ENCODE results near the gene PRPSAP1. TPM values are rescaled to one million over a fixed set of nuclear protein-coding genes. Genes with fewer than 3 reads are reported as not detected.

The PRPSAP1 gene
- total and polyA plus RNA-seq, 2 of the 8 experiments (the other 6 are each of a cell fraction or from before 2014, with no cell fraction given) = 32.0 to 54.2 TPM

GRCh38 chr17:76297436-76297835, 56.3 kb downstream of the PRPSAP1 start:
- ChIA-PET CTCF (ENCODE audit: partially characterized antibody) (interaction anchor here (0.6 to 7.7 kb wide), 11 partner anchors 9 to 171 kb away, joined by 3 to 76 read pairs (median 4); partner anchors contain the start of genes PRPSAP1 and SPHK1), POLR2A (ENCODE audit: partially characterized antibody) (no interaction called here)
- no peak overlapping the region for H2AFZ ChIP-seq (ENCODE audit: low read length)
- H3K27me3 ChIP-seq (replicated peaks in 1 of 4; ENCODE audit: control insufficient read depth in 3 of 4, extremely low read depth in 1 of 4, insufficient read depth in 3 of 4, low read length in 3 of 4) = no peaks in the 10 kb centered on the region
- H3K14ac ChIP-seq (ENCODE audit: insufficient read length) = no peak overlapping the region
- no peak overlapping the region for H2BK12ac ChIP-seq (ENCODE audit: low read depth, low read length)
- H3K23me2 ChIP-seq (ENCODE audit: low read depth, low read length) = no peaks in the 10 kb centered on the region
- FAIRE-seq (no peak), DNase-seq (ENCODE audit: low read depth in 1 of 2, low spot score in 2 of 2) (no peak)
- no peaks in the 10 kb centered on the region for H3K79me1 ChIP-seq (ENCODE audit: low read depth, low read length)
- H3K18ac ChIP-seq (ENCODE audit: extremely low read depth, low read length) = no peak overlapping the region
- no peak overlapping the region for H2BK120ac ChIP-seq (replicated peaks; ENCODE audit: low read depth, low read length)
- H3K23ac ChIP-seq (ENCODE audit: insufficient read length) = no peak overlapping the region
- no peaks in the 10 kb centered on the region for H3K79me2 ChIP-seq (ENCODE audit: control insufficient read depth in 1 of 2, insufficient read depth in 2 of 2, low read length in 2 of 2)
- no peak overlapping the region for H4K8ac ChIP-seq (ENCODE audit: extremely low read depth, insufficient read depth, low read length)
- no peaks in the 10 kb centered on the region for H3K4me1 ChIP-seq (replicated peaks in 1 of 4; ENCODE audit: control insufficient read depth in 3 of 4, insufficient read depth in 4 of 4, low read length in 3 of 4)
- no peak overlapping the region for H2BK20ac ChIP-seq (ENCODE audit: low read length)
- H4K91ac ChIP-seq (replicated peaks; ENCODE audit: insufficient read length, low read length) = no peak overlapping the region
- no peaks in the 10 kb centered on the region for H3K9me3 ChIP-seq (ENCODE audit: insufficient read depth in 2 of 2, low read depth in 1 of 2, low read length in 1 of 2)
- H4K5ac ChIP-seq (ENCODE audit: insufficient read length, low read depth, low read length) = no peak overlapping the region
- no peak overlapping the region for H2AK5ac ChIP-seq (ENCODE audit: low read depth, low read length)
- peaks cover 0 to 4% of the 10 kb centered on the region in 2 experiments for H4K20me1 ChIP-seq (replicated peaks in 1 of 2; ENCODE audit: control insufficient read depth in 1 of 2, insufficient read depth in 2 of 2, low read length in 2 of 2)
- 93% methylated on average over 3 of the region's 3 CpGs; no CpG with 5 or more reads in 1 of the 2 experiments for WGBS, 2 experiments (ENCODE audit: extremely low coverage in 1 of 2, insufficient coverage in 1 of 2, insufficient read length in 1 of 2, insufficient replicate concordance in 2 of 2, low coverage in 1 of 2, low lambda C conversion rate in 2 of 2, missing lambda C conversion rate in 1 of 2)
- H3K56ac ChIP-seq (replicated peaks; ENCODE audit: insufficient read length, low read depth, low read length) = no peak overlapping the region
- no peak overlapping the region for H3K4ac ChIP-seq (replicated peaks; ENCODE audit: insufficient read length, low read depth, low read length)
- 0 out of 8 replicates have a peak, but pooled peaks cover 0 to 4% (median 0%) of the 10 kb centered on the region in 4 experiments for H3K36me3 ChIP-seq (ENCODE audit: control insufficient read depth in 2 of 4, insufficient read depth in 4 of 4, low read length in 3 of 4)
- no peak overlapping the region for H3K9ac ChIP-seq (replicated peaks in 1 of 4; ENCODE audit: extremely low read depth in 1 of 4, low read depth in 3 of 4, low read length in 3 of 4)
- no peak overlapping the region for H2BK5ac ChIP-seq (ENCODE audit: low read depth, low read length)
- H3K27ac ChIP-seq (ENCODE audit: low read depth, low read length) = no peak overlapping the region
- H3K4me2 ChIP-seq (ENCODE audit: insufficient read depth in 1 of 2, low read depth in 2 of 2, low read length in 2 of 2) = no peak overlapping the region
- H2BK15ac ChIP-seq (ENCODE audit: low read length) = no peak overlapping the region
- no peak overlapping the region for H3K4me3 ChIP-seq (ENCODE audit: extremely low read depth in 1 of 4, insufficient read depth in 2 of 4, low read depth in 3 of 4, low read length in 4 of 4)
- no peak for TF ChIP-seq POLR2A (IDR thresholded peaks at IDR 0.05; ENCODE audit: control extremely low read depth in 1 of 2, low read depth in 2 of 2, low read length in 2 of 2)
- no peak for TF ChIP-seq RFX5 (IDR thresholded peaks at IDR 0.05; ENCODE audit: borderline replicate concordance, low read depth, low read length)
- no peak for TF ChIP-seq SP1 (IDR thresholded peaks at IDR 0.05; ENCODE audit: low read depth, low read length)
- TF ChIP-seq RAD21 (IDR thresholded peaks at IDR 0.05 in 1 of 2, conservative IDR thresholded peaks at IDR 0.05 in 1 of 2; ENCODE audit: low read depth in 2 of 2, low read length in 2 of 2) = no peak
- TF ChIP-seq GTF2F1 (IDR thresholded peaks at IDR 0.05; ENCODE audit: borderline replicate concordance, low read depth, low read length) = no peak
- TF ChIP-seq, protein P1, sequence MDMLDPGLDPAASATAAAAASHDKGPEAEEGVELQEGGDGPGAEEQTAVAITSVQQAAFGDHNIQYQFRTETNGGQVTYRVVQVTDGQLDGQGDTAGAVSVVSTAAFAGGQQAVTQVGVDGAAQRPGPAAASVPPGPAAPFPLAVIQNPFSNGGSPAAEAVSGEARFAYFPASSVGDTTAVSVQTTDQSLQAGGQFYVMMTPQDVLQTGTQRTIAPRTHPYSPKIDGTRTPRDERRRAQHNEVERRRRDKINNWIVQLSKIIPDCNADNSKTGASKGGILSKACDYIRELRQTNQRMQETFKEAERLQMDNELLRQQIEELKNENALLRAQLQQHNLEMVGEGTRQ (IDR thresholded peaks at IDR 0.05; ENCODE audit: low read length) = no peak
- no peak for TF ChIP-seq SAP30 (IDR thresholded peaks at IDR 0.05; ENCODE audit: insufficient read depth, insufficient replicate concordance, low read length)
- TF ChIP-seq SIRT6 (IDR thresholded peaks at IDR 0.05; ENCODE audit: low read length) = no peak
- TF ChIP-seq RNF2 (IDR thresholded peaks at IDR 0.05; ENCODE audit: borderline replicate concordance, low read depth, low read length, missing control alignments, poor library complexity, severe bottlenecking) = no peak
- TF ChIP-seq ASH2L (IDR thresholded peaks at IDR 0.05; ENCODE audit: low read length) = no peak
- no peak for TF ChIP-seq GABPA (IDR thresholded peaks at IDR 0.05; ENCODE audit: borderline replicate concordance, insufficient read depth, low read length)
- no peak for TF ChIP-seq MAFK (IDR thresholded peaks at IDR 0.05; ENCODE audit: low read depth, low read length)
